Smooth muscle cell of the brain vasculature (primary cell): ENCODE data around the gene RAD51B.
A peak's percentile ranks its signal among the peaks of the same experiment; 100 is the strongest.

ENCODE experiments used
- DNase-seq: peaks from one replicate; pipeline ENCODE4 v3.0.0-alpha.2; 2012; ENCODE audit warnings: low read depth, low spot score

RAD51B gene

DNA sequence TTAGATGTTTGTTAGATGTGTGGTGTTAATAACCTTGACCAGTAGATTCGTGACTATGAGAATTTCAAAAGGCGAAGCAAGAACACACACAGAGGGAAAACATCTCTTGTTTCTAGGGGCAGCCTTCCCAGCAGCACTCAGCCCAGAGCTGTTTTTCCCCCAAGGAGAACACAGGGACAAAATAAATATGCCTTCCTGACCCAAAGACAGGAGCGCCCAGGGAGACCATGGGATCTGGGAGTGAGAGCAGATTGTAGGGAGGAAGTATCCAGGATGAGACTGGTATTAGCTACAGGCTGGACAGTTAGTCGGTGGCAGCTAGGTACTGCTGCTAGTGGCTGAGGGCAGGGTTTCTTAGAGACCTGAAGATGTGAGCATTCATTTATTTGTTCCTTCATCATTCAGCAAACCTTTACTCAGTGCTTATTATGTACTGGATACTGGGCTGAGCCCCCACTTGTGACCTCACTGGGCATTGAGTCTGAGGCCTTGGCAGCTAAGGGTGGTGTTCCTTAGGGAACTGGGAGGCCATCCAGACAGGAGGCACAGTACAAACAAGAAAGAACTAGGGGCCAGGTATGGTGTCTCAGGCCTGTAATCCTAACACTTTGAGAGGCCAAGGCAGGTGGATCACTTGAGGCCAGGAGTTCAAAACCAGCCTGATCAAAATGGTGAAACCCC is 503.5 kb downstream of the RAD51B start:
- DNase-seq, result no peak

DNA sequence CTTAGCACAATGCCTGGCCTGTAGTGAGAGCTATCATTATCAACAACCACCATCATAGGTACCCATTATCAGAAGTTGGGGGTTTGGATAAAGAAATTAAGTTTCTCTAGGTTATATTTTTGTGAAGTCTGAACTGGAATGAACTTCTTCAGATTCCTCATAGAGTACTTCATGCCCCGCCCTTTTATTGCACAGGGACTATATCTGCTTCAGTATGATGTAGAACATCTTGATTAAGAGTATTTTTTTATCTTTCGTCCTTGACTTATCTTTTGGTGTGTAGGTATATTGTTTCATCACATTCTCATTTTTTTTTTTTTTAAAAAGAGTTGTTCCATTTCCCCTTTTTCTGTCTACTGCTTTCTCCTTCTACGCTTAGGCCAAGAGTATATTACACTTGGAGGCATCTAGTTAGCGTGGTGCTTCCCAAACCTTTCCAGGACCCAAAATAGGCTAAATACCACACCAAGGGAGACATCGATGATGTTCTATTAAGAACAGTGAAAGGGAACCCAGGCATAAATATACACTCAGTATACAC is 505.8 kb downstream of the RAD51B start:
- DNase-seq, result no peak

DNA sequence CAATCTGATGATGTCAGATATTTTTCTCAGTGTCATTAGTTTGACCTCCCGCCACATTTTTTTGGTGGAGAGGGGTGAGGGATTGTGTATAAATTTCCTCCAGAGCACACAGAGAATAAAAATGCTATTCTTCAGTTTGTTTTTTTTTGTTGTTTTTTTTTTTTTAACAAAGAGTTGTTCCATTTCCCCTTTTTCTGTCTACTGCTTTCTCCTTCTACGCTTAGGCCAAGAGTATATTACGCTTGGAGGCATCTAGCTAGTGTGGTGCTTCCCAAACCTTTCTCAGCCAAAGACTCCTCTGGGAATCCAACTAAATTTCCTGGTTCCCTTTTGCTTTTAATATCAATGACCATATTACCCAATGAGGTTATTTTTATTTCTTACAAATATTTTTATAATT is 507.7 kb downstream of the RAD51B start:
- no peak for DNase-seq

DNA sequence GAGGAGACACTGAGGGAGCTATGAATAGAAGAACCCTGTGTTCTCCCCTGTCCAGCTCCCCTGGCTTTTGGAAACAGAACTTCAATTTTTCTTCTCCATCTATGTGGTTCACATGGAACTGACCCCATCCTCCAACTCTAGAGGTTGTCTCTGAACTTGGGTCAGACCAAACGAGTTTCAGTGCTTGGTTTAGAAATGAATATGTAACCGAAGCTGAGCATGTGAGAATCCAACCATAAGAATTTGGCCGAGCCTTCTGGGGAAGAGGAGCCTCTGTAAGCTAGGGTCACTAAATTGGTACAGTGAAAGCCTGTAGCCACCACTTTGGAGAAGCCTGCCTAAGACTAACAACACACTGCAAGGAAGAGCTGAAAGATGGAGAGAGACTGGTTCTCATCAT is 508.9 kb downstream of the RAD51B start:
- no peak for DNase-seq

DNA sequence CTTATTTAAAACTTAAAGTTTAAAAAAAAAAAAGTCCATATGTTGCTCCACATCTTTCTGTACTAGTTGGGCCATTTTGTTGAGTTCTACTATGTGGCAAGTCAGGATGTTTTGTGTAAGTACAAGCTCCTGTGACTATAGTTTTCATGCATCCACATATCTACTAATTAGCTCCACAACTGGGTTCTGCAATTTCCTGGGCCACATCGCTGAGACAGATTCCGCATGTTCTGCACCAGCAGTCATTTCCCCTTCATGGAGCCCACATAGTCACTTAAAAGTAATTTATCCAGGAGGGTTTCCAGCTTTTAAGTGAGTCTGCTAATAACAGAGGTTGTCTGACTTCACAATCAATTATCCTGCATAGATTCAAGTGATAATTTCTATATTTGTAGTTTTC is 511.8 kb downstream of the RAD51B start:
- DNase-seq, result no peak

DNA sequence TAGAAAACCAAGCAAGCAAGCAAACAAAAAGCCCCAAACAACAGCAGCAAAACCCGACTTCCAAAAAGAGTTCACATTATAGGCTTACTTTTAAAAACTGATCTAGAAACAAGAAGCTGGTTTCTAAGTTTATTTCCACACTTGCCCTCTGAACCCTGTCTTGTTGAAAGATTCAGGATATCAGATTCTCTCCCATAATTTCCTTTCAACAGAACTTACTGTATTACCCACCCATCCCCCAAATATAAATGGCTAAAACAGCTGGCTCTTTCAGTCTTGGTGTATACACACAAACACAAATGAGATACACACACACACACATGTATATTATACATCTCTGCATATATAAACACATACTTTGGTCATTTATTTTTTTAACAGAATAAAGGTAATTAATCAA is 512.4 kb downstream of the RAD51B start:
- no peak for DNase-seq

DNA sequence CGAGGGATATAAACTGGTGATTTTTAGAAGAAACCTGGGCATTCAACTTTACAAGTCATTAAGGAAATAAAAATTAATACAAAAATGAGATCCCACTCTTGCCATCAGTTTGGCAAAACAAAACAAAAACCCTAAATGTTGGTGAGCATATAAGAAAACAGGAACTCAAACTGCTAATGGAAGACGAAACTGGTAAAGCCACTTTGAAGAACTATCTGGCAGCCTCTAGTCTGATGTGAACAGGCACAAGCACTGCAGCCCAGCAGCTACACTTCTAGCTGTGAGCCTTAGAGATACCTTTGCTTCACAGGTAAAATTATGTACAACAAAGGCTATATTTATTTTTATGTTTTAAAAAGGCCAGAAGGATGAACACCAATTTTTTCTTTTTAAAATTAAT is 513.7 kb downstream of the RAD51B start:
- no peak for DNase-seq

DNA sequence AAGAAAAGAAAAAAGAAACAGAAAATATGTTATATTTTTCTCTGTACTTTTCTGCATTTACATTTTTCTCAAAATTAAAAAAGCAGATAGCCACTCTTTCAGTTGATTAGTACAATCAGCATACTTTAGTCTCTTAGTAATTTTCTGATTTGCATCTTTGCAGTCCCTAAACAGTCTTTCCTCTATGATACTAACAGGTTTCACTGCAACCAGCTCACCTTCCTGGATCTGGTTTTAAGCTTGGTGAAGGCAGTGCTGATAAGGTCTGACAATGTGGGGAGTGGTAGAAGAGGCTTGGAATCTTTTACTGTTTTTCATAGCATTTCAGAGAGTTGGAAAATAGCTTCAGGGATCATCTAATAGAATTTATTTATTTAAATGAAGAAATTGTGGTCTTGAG is 515.7 kb downstream of the RAD51B start:
- no peak for DNase-seq

DNA sequence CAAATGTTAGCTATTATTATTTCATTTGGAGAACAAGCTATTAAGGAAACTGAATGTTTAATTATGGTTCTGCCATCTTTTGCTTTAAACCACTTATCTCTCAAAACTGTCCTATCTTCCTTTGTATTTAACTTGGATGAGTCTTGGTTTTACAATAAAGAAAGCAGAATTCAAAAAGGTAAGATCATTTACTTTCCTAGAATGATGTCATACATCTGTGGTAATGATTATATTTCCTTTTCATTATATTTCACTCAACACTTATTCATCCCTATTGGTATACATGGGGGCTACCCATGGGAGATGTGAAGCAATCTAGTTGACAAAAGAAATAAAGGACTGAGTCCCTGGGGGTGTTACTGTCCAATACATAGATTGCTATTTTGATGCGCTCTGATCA is 516.6 kb downstream of the RAD51B start:
- no peak for DNase-seq

DNA sequence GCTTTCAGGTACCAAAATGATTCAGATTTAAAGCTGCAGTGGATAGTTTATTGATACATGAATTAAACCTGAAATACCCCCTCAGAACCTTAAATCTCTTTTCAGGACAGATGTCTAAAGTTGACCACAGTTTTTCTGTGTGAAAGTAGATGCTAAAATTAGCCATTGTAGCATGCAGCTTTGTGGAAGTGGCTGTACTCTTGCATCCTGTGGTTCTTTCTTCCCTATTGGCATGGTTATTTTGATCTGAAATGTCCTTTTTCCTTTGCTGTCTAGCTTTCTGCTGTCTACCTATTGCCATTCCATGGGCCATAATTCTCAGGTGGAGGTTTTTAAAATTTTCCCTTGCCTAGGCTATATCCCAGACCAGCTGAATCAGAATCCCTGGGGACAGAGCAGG is 517.7 kb downstream of the RAD51B start:
- DNase-seq, result no peak

DNA sequence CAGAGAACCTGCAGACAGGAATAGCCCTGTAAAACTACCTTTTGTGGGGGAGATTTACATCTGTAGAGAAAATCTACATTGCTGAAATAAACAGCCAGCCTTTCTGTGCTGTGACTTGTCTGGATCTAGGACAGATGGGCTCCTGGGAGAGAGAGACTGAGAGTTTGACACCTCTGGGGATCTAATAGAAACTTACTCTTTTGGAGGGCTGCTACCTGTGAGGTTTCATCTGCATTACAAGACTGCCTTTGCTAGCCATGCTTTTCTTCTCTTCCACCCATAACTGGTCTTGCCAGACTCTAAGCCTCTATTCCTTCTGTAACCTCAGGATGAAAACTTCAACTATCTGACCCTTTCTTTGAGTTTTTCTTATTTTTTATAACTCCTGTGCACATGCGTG is 520.7 kb downstream of the RAD51B start:
- no peak for DNase-seq

DNA sequence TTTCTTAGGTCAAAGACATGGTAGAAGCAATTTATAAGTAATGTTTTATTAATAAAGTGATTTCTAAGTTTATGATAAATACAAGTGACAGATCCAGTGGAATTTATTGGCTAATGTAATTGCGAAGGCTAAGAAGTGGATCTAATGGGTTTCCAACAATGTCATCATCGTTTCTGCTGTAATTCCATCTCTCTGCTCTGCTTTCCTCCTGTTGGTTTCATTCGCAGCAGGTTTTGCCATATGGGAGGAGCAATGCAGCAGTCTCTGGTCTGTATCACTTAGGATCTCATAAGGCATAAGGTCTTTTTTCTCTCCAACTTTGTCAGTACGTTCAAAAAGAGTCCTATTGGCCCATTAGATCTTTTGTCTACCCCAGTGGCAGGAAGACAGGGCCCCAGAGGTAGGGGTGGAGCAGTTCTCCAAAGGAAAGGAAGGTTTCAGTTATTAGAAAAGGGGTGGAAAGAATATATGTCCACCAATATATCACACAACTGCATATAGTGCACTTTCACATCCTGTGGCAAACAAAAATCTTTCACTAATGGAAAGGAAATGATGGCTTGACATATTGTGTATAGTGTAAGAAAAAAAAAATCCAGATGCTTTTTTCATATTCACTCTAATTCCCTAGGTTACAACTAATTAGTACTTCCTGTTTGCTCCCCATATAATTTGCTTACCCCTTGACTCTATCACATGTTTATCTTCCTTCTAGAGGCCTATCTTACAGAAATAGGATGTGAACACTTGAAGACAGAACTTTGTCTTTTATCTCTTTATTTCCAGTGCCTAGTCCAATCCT is 522.0 kb downstream of the RAD51B start:
- no peak for DNase-seq

DNA sequence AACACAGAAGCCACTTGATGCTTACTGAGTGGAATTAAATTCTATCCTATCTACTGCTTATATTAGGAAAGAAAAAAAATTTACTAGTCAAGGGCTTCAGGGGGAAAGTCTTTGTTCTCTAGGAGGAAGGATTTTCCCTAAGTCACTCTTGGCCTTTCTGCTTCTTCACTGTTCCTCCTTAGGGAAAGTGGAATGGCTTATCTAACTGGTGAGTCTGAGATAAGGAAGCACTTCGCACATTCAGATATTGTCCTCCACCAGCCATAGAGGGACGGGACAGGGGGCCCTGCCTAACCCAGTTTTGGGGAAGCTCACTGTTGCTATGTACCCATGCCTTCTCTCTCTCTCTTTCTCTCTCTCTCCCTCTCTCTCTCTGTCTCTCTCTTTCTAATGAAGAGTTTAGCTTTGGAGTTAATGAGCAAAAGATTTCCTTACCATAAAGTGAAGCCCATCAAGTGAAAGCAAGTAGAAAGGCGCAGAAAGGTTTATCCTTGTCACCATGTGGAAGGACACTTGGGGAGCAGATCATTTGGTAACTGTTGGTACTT is 522.7 kb downstream of the RAD51B start:
- no peak for DNase-seq

DNA sequence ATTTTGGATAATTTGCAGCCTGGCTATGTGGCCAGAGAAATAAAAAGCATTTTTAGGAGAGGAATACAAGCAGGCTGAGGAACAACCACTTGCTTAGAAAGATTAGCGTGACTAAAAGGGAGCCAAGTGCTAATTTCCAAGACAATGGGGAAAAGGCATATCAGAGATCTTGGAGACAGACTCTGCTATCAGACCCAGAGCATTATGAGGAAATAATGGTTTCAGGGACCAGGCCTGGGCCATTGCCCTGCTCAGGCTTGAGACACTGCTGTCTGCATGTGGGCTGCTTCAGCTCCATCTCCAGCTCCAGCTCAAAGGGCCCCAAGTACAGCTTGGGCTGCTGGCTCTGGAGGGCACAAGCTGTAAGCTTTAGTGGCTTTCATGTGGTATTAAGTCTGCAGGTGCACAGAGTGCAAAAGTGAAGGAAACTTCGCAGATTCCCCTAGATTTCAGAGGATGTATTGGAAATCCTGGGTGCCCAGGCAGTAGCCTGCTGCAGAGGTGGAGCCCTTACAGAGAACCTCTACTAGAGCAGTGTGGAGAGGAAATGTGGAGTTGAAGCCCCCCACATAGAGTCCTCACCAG is 524.0 kb downstream of the RAD51B start:
- no peak for DNase-seq

DNA sequence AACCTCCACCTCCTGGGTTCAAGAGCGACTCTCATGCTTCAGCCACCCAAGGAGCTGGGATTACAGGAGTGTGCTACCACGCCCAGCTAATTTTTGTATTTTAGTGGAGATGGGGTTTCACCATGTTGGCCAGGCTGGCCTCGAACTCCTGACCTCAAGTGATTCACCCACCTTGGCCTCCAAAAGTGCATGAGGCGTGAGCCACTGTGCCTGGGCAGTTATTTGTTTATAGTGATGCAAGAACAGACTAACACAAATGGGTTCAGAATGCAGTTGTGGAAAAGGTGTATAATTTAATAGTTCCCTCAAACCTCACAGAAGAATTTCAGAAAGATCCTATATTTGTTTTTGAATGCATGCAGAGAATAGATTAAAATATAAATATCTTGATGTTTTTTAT is 526.2 kb downstream of the RAD51B start:
- DNase-seq, result no peak

DNA sequence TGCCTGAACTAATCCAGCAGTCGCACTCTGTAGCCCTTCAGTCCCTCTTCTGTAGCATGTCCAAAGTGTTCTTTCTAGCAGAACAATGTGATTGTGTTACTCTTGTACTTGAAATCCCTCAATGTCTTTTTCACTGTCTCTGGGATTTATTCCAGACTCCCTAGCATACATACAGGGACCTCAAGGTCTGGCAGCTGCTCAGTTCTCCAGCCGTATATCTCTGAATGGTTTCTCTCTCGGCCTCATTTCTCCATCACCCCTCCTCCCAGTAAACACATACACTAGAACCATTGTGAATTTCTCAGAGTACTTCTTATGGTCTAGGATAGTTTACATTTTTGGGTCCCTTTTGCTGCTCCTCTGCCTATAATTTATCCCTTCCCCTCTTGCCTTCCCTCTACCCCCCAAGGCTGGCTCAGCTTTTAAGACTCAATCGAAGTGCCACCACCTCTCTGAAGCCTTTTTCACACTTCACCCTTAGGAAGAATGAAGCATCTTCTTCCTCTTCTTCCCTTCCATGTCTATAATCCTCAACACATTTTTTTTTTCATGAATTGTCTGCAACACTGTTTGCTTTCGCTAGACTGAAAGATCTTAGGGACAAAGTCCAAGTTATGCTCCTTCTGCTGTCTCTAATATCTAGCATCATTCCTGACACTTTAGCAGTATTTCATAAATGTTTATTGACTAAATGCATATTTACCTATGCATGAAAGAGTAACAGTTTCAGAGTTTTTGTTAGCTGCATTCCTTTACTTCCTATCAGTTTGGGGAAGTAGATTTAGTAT is 527.2 kb downstream of the RAD51B start:
- DNase-seq, result no peak

DNA sequence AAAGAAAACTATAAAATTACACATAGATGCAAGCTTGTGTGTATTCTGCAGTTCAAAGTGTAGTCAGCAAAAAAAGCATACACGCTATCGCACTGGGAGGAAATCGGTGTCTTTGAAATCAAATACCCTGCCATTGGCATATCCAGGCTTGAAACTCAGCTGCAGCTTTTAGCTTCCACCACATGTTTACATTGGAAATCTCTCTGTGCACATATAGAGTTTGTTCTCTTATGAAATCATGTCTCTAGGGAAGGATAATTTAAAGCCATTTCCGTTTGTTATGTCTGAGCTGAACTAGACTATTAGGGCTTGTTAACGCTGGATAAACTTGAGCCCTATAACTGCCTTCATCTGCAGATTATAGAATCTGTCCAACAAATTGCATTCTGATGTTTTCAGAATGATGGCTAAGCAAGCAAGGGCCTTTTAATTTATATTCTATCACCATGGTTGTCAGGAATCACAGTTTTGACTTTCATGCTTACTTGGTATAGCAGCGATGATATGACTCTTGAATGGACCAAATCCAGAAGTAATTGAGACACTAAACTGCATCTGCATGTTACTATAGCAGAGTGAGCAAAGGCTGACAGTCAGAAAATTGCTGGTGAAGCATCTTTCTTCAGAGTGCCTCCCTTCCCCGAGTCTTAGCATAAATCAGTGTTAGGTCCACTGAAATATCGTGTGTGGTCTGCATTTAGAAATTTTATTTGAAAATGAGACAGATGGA is 530.5 kb downstream of the RAD51B start:
- peak; percentile 81 for DNase-seq

DNA sequence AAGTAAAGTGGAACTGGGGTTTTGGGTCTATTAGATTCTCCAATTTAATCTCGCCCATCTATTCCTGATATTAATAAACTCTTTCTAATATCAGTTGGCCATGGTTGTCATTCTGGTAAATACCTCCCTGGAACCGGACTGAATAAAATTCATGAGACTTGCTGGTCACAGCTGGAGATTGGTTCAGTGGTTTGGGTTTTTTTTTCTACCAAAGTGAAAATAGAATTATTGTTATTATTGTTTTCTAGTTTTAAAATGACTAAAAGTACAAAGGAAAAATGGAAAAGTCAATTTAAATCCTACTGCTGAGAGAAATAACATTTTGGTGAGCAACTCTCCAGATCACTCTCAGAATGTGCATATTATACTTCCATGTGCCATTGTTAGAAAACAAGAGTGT is 535.8 kb downstream of the RAD51B start:
- DNase-seq, result no peak

DNA sequence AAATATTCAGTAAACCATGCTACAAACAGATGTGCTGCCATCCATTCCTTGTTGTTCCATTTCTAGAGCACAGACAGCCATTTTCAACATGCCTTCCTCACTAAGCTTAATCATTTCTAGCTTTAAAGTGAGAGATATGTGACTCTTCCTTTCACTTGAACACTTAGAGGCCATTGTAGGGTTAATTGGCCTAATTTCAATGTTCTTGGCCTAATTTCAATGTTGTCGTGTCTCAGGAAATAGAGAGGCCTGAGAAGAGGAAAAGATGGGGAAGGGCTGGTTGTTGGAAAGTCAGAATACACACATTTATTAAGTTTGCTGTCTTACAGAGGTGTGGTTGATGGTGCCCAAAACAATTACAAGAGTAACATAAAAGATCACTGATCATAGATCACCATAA is 538.2 kb downstream of the RAD51B start:
- no peak for DNase-seq

DNA sequence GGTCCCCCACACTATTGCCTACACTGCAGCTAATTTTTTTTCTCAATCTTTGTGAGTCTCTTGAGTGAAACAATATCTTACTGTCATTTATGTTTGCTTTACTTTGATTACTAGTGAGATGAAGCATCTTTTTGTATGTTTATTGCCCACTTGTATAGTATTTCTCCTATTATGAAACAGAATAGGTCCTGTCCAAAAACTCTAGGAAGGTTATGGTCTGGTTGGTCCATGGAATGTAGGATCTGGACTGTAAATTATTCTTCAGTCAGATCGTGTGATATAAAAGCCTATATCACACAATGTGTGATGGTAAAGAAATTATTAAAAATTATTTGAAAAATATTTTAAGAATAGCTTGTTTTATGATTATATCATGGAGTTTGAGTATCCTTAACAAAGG is 538.9 kb downstream of the RAD51B start:
- no peak for DNase-seq
